GM19239 (cell line): ENCODE results near the gene SNX33.
"Not testable (repeated sequence)": the region's sequence is repeated elsewhere in the genome, so short reads cannot be mapped to it uniquely, and the experiment has no call there.

ENCODE experiments used
- DNase-seq: peaks from one replicate; pipeline ENCODE4 v3.0.0; 2011; ENCODE audit warnings: low spot score; ENCODE audit not compliant: insufficient read length
- FAIRE-seq: peaks from 2 replicates; lab custom pipeline; 2011; peaks lifted over from hg19 to GRCh38; lab: Jason Lieb, UNC

SNX33 gene

GRCh38 chr15:75678324-75678690, 30.6 kb downstream of the SNX33 start:
- not testable (repeated sequence) for DNase-seq, FAIRE-seq

- DNase-seq (no peak), FAIRE-seq (no peak)
These were observed 32.5 kb downstream of the SNX33 start for GRCh38 chr15:75680007-75680789.

GRCh38 chr15:75682181-75683135, 34.7 kb downstream of the SNX33 start:
- FAIRE-seq (no peak), DNase-seq (no peak)

- DNase-seq (peak; percentile 92), FAIRE-seq (peak; percentile 94)
These were observed 36.1 kb downstream of the SNX33 start for GRCh38 chr15:75683646-75684312.

GRCh38 chr15:75684648-75685047, 36.9 kb downstream of the SNX33 start:
- DNase-seq: no peak
- no peak for FAIRE-seq

- DNase-seq (no peak), FAIRE-seq (no peak)
These were observed 37.5 kb downstream of the SNX33 start for GRCh38 chr15:75685195-75685594.

GRCh38 chr15:75686212-75686642, 38.5 kb downstream of the SNX33 start:
- FAIRE-seq: peak; percentile 62
- peak; percentile 74 for DNase-seq

- DNase-seq (no peak), FAIRE-seq (no peak)
These were observed 40.0 kb downstream of the SNX33 start for GRCh38 chr15:75687486-75688277.

- DNase-seq (no peak), FAIRE-seq (no peak)
These were observed 40.5 kb downstream of the SNX33 start for GRCh38 chr15:75688278-75688557.

GRCh38 chr15:75688831-75689230, 41.1 kb downstream of the SNX33 start:
- DNase-seq (no peak), FAIRE-seq (no peak)

- FAIRE-seq: not testable (repeated sequence)
These were observed 41.7 kb downstream of the SNX33 start for GRCh38 chr15:75689429-75689828.

GRCh38 chr15:75692311-75692710, 44.6 kb downstream of the SNX33 start:
- FAIRE-seq, DNase-seq: not testable (repeated sequence)

More at GRCh38 chr15:75689429-75689828, 41.7 kb downstream of the SNX33 start:
- DNase-seq: not testable (repeated sequence)

GRCh38 chr15:75693028-75693427, 45.3 kb downstream of the SNX33 start:
- DNase-seq, FAIRE-seq: not testable (repeated sequence)

GRCh38 chr15:75693501-75694240, 46.0 kb downstream of the SNX33 start:
- DNase-seq (no peak), FAIRE-seq (no peak)

GRCh38 chr15:75694241-75695182, 46.8 kb downstream of the SNX33 start:
- FAIRE-seq (no peak), DNase-seq (no peak)

- FAIRE-seq (peak; percentile 76), DNase-seq (no peak)
These were observed 47.5 kb downstream of the SNX33 start for GRCh38 chr15:75695220-75695619.

GRCh38 chr15:75695634-75696310, 48.1 kb downstream of the SNX33 start:
- no peak for DNase-seq
- peak; percentile 45 for FAIRE-seq
